AG04449 (cell line): Measurements from ENCODE around the gene CNR2.
"Not testable (repeated sequence)": the region's sequence is repeated elsewhere in the genome, so short reads cannot be mapped to it uniquely, and the experiment has no call there.

Source experiments
- CTCF ChIA-PET: fragments of 350-600 bp; formaldehyde crosslinking; extraction: SDS; loops from one replicate; lab custom pipeline; 2021; ENCODE audit warnings: antibody characterized with exemption; lab: Yijun Ruan, JAX
- POLR2A ChIA-PET: fragments of 400-600, 350-600 bp; formaldehyde crosslinking; extraction: SDS; loops from one replicate; lab custom pipeline; 2020; ENCODE audit warnings: antibody characterized with exemption, inconsistent platforms; lab: Yijun Ruan, JAX
- DNase-seq: peaks from one replicate; pipeline ENCODE4 v3.0.0-alpha.2; 2010; ENCODE audit warnings: low read depth, low spot score
- H3K4me3 ChIP-seq: 2 replicates; pipeline ENCODE4 v1.5.1; 2011; ENCODE audit warnings: low read depth, mild to moderate bottlenecking, control low read depth, low read length
- TF ChIP-seq, protein P1 (sequence below): IDR thresholded peaks from one replicate; pipeline ENCODE4 v1.5.1; 2011; ENCODE audit warnings: mild to moderate bottlenecking, moderate library complexity, low read length, control low read depth, inconsistent platforms; ENCODE audit not compliant: insufficient read depth; ENCODE audit errors: missing control alignments

Gene CNR2

DNA sequence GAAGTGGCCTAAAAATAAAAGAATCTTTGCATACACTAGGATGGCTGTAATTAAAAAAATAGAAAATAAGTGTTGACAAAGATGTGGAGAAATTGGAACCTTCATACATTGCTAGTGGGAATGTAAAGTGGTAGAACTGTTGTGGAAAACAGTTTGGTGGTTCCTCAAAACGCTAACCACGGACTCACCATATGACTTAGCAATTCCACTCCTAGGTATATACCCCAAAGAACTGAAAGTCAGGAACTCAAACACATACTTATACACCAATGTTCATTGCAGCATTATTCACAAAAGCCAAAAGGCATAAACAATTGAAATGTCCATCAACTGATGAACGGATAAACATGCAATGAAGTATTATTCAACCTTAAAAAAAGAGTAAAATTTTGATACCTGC is 77.1 kb downstream of the CNR2 start:
- H3K4me3 ChIP-seq: no peak overlapping the region
- ChIA-PET POLR2A (no interaction called here), CTCF (no interaction called here)
- TF ChIP-seq, protein P1, sequence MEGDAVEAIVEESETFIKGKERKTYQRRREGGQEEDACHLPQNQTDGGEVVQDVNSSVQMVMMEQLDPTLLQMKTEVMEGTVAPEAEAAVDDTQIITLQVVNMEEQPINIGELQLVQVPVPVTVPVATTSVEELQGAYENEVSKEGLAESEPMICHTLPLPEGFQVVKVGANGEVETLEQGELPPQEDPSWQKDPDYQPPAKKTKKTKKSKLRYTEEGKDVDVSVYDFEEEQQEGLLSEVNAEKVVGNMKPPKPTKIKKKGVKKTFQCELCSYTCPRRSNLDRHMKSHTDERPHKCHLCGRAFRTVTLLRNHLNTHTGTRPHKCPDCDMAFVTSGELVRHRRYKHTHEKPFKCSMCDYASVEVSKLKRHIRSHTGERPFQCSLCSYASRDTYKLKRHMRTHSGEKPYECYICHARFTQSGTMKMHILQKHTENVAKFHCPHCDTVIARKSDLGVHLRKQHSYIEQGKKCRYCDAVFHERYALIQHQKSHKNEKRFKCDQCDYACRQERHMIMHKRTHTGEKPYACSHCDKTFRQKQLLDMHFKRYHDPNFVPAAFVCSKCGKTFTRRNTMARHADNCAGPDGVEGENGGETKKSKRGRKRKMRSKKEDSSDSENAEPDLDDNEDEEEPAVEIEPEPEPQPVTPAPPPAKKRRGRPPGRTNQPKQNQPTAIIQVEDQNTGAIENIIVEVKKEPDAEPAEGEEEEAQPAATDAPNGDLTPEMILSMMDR: no peak
- DNase-seq: no peak

DNA sequence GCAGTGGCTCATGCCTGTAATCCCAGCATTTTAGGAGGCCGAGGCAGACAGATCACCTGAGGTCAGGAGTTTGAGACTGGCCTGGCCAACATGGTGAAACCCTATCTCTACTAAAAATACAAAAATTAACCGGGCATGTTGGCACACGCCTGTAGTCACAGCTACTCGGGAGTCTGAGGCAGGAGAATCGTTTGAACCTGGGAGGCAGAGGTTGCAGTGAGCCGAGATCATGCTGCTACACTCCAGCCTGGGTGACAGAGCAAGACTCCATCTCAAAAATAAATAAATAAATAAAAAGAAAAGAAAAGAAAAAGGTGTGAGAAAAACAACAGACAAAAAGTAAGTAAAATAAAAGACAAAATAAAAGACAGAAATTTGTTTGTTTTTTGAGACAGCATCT is 79.0 kb downstream of the CNR2 start:
- CTCF ChIA-PET: interaction anchor here (0.9 kb wide), 1 partner anchor 34 kb away, joined by 3 read pairs; the partner anchor contains the start of gene FUCA1
- DNase-seq, H3K4me3 ChIP-seq, POLR2A ChIA-PET: not testable (repeated sequence)

DNA sequence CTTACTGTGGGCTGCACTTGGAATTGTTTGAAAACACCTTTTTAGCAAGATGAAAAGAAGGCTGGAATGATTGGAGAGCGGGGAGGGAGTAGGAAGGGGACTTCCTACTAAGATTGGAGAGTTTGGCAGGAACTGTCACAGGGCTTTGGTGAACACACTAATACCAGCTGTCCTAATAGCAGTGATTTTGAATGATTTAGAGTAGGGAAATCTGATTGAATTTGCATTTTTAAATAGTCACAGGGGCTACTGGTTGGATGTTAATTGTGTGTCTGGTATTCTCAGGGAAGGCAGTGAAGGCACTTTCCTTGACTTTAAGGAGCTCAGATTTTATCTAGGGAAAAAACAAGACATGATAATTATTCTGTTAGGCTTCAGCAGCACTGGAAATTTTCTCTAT is 85.4 kb downstream of the CNR2 start:
- ChIA-PET CTCF (interaction anchor here (1.5 to 12.2 kb wide), 2 partner anchors 18 to 20 kb away, joined by 5 to 134 read pairs; no protein-coding TSS in a partner anchor), POLR2A (no interaction called here)
- H3K4me3 ChIP-seq: no peak overlapping the region
- TF ChIP-seq, protein P1: no peak
- DNase-seq: no peak

DNA sequence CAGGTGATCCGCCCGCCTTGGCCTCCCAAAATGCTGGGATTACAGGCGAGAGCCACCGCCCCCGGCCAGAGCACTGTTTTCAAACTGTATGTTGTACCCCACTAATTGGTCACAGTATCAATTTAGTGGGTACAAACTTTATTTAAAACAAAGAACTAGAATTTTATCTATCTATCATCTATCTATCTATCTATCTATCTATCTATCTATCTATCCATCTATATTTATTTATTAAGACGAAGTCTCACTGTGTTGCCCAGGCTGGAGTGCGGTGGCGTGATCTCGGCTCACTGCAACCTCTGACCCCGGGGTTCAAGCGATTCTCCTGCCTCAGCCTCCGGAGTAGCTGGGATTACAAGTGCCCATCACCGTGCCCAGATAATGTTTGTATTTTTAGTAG is 86.6 kb downstream of the CNR2 start:
- DNase-seq, H3K4me3 ChIP-seq, POLR2A ChIA-PET: not testable (repeated sequence)
- CTCF ChIA-PET: interaction anchor here (2.7 to 12.2 kb wide), 2 partner anchors 19 to 25 kb away, joined by 6 to 134 read pairs; no protein-coding TSS in a partner anchor

DNA sequence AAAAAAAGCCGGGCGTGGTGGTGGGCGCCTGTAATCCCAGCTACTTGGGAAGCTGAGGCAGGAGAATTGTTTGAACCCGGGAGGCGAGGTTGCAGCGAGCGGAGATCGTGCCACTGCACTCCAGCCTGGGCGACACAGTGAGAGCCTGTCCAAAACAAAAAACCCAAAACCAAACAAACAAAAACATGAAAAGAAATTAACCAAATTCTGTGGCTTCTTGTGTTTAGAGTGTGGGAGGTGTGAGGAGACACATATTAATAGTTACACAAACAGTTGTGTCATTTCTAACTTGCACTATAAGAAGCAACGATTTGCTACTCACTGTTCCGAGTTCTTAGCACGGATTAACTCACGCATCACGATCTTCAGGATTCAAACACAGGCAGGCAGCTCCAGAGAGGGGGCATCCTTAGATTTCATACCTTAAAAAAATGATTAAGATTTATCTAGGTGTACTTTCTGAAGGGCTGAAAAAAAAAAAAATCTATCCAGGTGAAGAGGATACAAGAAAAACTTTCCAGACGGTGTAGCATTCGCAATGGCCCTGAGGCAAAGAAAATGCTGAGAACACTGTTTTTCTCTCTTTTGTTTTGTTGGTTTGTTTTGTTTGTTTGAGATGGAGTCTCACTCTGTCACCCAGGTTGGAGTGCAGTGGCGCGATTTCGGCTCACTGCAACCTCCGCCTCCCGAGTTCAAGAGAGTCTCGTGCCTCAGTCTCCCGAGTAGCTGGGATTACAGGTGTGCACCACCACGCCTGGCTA is 87.2 kb downstream of the CNR2 start:
- TF ChIP-seq, protein P1: no peak
- ChIA-PET POLR2A (interaction anchor here (0.6 to 1.7 kb wide), 8 partner anchors 9 to 190 kb away, joined by 3 to 10 read pairs (median 4); partner anchors contain the start of gene GALE), CTCF (interaction anchor here (1.3 to 12.2 kb wide), 3 partner anchors 18 to 40 kb away, joined by 3 to 134 read pairs (median 6); no protein-coding TSS in a partner anchor)
- no peak for DNase-seq
- peak overlapping the region; percentile 97 for H3K4me3 ChIP-seq

DNA sequence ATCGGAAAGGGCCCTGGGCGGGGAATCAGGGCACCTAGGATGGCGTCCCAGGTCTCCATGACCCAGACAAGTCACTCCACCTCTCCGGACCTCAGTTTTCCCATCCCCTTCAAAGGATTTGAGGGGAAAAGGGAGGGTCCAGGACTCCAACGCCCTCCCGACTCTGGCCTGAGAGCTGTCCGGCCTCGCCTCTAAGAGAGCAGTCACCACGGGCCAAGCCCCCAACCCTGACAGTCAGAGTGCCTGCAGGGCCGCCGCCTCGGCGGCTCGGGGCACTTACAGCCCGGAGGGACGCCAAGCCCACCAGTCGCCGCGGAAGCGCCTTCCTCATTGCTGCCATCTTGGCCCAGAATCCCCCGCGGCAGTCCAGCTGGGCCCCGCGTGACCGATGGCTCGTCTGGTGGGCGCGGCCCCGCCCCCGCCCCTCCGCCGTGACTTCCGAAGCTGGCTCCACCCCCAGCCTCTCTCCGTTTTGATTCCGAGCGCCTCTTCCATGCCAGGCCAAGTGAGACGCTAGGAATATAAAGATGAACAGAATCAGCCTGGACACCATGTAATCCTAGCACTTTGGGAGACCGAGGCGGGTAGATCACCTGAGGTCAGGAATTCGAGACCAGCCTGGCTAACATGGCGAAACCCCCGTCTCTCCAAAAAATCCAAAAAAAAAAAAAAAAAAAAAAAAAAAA is 87.9 kb downstream of the CNR2 start, which contains the start of gene HMGCL:
HMGCL (minus strand) TSS at position 354 of the 686 bp plus-strand sequence; CDS start at position 340, 14 bp downstream.
- TF ChIP-seq, protein P1: no peak
- peak within 1 kb of the TSS; percentile 97 for H3K4me3 ChIP-seq
- CTCF ChIA-PET: interaction anchor here (1.3 to 12.2 kb wide), 4 partner anchors 17 to 51 kb away, joined by 3 to 134 read pairs (median 6); no protein-coding TSS in a partner anchor
- peak; percentile 26 for DNase-seq
- POLR2A ChIA-PET: interaction anchor here (0.6 to 1.7 kb wide), 8 partner anchors 9 to 191 kb away, joined by 3 to 10 read pairs (median 4); partner anchors contain the start of gene GALE
